Vagina (tissue), 2 donors: Measurements from ENCODE around the gene TMC7.

Source experiments
- POLR2A ChIP-seq, 2 donors: fragments of 450-650 bp; IDR thresholded peaks; one replicate each; pipeline ENCODE4 v1.6.1; 2017; ENCODE audit warnings: antibody characterized with exemption in 2 of 2, mild to moderate bottlenecking in 2 of 2, moderate library complexity in 2 of 2
- POLR2AphosphoS5 ChIP-seq, 2 donors: sonication (generic); formaldehyde crosslinking; IDR thresholded peaks; one replicate each; pipeline ENCODE4 v1.9.0; 2017; ENCODE audit warnings: antibody characterized with exemption in 2 of 2, mild to moderate bottlenecking in 2 of 2, low read depth in 1 of 2; ENCODE audit not compliant: insufficient read depth in 1 of 2
- TF ChIP-seq, protein P1 (sequence below), 3 experiments: fragments of 450-650 bp in 2 of 3; fragments of 200-600 bp in 1 of 3; sonication (generic) in 1 of 3; IDR thresholded peaks; one replicate each; pipeline ENCODE4 v1.5.1; 2017 to 2019; ENCODE audit warnings: antibody characterized with exemption in 3 of 3, mild to moderate bottlenecking in 2 of 3, moderate library complexity in 2 of 3

DNA sequence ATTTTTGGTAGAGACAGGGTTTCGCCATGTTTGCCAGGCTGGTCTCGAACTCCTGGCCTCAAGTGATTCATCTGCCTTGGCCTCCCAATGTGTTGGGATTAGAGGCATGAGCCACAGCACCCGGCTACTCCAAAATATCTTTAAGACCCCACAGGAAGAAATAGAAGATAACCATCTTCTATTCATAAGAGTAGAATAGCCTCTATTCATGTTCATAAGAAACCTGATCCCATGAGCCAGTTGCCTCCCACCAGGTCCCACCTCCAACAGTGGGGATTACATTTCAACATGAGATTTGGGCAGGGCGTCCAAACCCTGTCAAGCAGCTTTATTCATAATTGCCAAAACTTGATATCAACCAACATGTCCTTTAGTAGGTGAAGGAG is 13.9 kb upstream of the TMC7 start:
- TF ChIP-seq, protein P1, sequence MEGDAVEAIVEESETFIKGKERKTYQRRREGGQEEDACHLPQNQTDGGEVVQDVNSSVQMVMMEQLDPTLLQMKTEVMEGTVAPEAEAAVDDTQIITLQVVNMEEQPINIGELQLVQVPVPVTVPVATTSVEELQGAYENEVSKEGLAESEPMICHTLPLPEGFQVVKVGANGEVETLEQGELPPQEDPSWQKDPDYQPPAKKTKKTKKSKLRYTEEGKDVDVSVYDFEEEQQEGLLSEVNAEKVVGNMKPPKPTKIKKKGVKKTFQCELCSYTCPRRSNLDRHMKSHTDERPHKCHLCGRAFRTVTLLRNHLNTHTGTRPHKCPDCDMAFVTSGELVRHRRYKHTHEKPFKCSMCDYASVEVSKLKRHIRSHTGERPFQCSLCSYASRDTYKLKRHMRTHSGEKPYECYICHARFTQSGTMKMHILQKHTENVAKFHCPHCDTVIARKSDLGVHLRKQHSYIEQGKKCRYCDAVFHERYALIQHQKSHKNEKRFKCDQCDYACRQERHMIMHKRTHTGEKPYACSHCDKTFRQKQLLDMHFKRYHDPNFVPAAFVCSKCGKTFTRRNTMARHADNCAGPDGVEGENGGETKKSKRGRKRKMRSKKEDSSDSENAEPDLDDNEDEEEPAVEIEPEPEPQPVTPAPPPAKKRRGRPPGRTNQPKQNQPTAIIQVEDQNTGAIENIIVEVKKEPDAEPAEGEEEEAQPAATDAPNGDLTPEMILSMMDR (IDR thresholded peaks at IDR 0.05): no peak
- TF ChIP-seq POLR2A (IDR thresholded peaks at IDR 0.05) (no peak), POLR2AphosphoS5 (IDR thresholded peaks at IDR 0.05; ENCODE audit: insufficient read depth in 1 of 2, low read depth in 1 of 2) (no peak)
